Caco-2 (cell line): ENCODE measurements around the gene EFNA1. TPM values are rescaled to one million over a fixed set of nuclear protein-coding genes. Genes with fewer than 3 reads are reported as not detected.

Source experiments
- BruUV-seq: library from RNA; stranded (reverse); fragments of 400-500 nt; replicated peaks from 2 replicates; lab custom pipeline; 2021; lab: Mats Ljungman, UMichigan
- CTCF ChIA-PET: fragments of 300-600 bp; sonication (Branson Sonifier 250); formaldehyde crosslinking; loops from one replicate; lab custom pipeline; 2022; ENCODE audit warnings: antibody characterized with exemption; lab: Charles Lee
- POLR2A ChIA-PET: fragments of 300-600 bp; sonication (Branson Sonifier 250); formaldehyde crosslinking; loops from one replicate; lab custom pipeline; 2022; ENCODE audit warnings: antibody characterized with exemption; lab: Charles Lee
- DNase-seq, 2 experiments: peaks; one replicate each; pipeline versions ENCODE4 v3.0.0 to v3.0.0-alpha.2; 2020 to 2022
- H3K27me3 ChIP-seq: replicated peaks from 2 replicates; pipeline ENCODE4 v1.6.0; 2011; ENCODE audit warnings: low read length; ENCODE audit not compliant: control insufficient read depth, insufficient read depth
- H3K36me3 ChIP-seq: 2 replicates; pipeline ENCODE4 v1.5.1; 2011; ENCODE audit warnings: low read length; ENCODE audit not compliant: control insufficient read depth, insufficient read depth
- H3K4me1 ChIP-seq: fragments of 250-450 bp; sonication (Bioruptor Pico); 2 replicates; pipeline ENCODE4 v1.5.1; 2020; ENCODE audit warnings: mild to moderate bottlenecking
- H3K4me3 ChIP-seq: 2 replicates; pipeline ENCODE4 v1.5.1; 2011; ENCODE audit warnings: low read depth, mild to moderate bottlenecking, control low read depth, low read length
- H3K9me3 ChIP-seq: fragments of 250-450 bp; sonication (Bioruptor Pico); 2 replicates; pipeline ENCODE4 v1.5.1; 2020; ENCODE audit warnings: mild to moderate bottlenecking, moderate library complexity
- H3K27ac Mint-ChIP-seq: one replicate; pipeline ENCODE4 v1.8.0; 2022; ENCODE audit warnings: mixed read lengths; ENCODE audit not compliant: unreplicated experiment
- H3K27me3 Mint-ChIP-seq: one replicate; pipeline ENCODE4 v1.8.0; 2022; ENCODE audit warnings: mixed read lengths; ENCODE audit not compliant: insufficient read depth, unreplicated experiment
- H3K36me3 Mint-ChIP-seq: one replicate; pipeline ENCODE4 v1.8.0; 2022; ENCODE audit warnings: mild to moderate bottlenecking, mixed read lengths; ENCODE audit not compliant: insufficient read depth, unreplicated experiment
- H3K4me1 Mint-ChIP-seq: one replicate; pipeline ENCODE4 v1.8.0; 2022; ENCODE audit warnings: low read depth, mixed read lengths; ENCODE audit not compliant: unreplicated experiment
- H3K4me3 Mint-ChIP-seq: one replicate; pipeline ENCODE4 v1.8.0; 2022; ENCODE audit warnings: mild to moderate bottlenecking, moderate library complexity, mixed read lengths; ENCODE audit not compliant: unreplicated experiment
- H3K9me3 Mint-ChIP-seq: one replicate; pipeline ENCODE4 v1.8.0; 2022; ENCODE audit warnings: mixed read lengths; ENCODE audit not compliant: unreplicated experiment
- intact Hi-C: fragments of 100-400 bp; cut with micrococcal nuclease; formaldehyde crosslinking; loops from one replicate; pipeline ENCODE4 v1.10.0; 2022; ENCODE audit not compliant: unreplicated experiment
- total RNA-seq: library from RNA; stranded (reverse); gene quantifications from 2 replicates; pipeline ENCODE4 v1.2.3, GENCODE V29; 2022
- TF ChIP-seq, protein P1 (sequence below), 2 experiments: fragments of 200-600 bp in 1 of 2; IDR thresholded peaks; 1 replicate in 1 of 2; 2 replicates in 1 of 2; pipeline versions ENCODE4 v1.5.1 to v1.8.0; 2011 to 2022; ENCODE audit warnings: antibody characterized with exemption in 1 of 2, control low read depth in 1 of 2, inconsistent platforms in 1 of 2, low read depth in 1 of 2, low read length in 1 of 2, mild to moderate bottlenecking in 1 of 2, moderate library complexity in 1 of 2; ENCODE audit not compliant: insufficient read depth in 1 of 2, severe bottlenecking in 1 of 2, unreplicated experiment in 1 of 2

EFNA1 gene
- total RNA-seq, 1 experiment from 2014 or later, result 47.9 TPM

DNA sequence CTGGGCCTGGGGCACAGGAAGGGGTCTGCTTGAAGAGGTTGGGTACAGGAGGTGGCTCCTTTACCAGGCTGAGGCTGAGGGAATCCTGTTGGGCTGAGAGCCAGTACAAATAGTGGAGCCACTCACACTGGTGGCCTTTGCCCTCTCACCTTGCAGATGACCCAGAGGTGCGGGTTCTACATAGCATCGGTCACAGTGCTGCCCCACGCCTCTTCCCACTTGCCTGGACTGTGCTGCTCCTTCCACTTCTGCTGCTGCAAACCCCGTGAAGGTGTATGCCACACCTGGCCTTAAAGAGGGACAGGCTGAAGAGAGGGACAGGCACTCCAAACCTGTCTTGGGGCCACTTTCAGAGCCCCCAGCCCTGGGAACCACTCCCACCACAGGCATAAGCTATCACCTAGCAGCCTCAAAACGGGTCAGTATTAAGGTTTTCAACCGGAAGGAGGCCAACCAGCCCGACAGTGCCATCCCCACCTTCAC, 6.2 kb downstream of the EFNA1 start:
- H3K36me3 ChIP-seq, result peaks cover 16% of the 10 kb centered on the region
- H3K4me3 ChIP-seq, result peak overlapping the region; percentile 5; the same call in 1 of the 2 replicates
- no peaks in the 10 kb centered on the region for H3K27me3 ChIP-seq
- Mint-ChIP-seq H3K27ac (peak overlapping the region; percentile 86), H3K27me3 (no peaks in the 10 kb centered on the region), H3K9me3 (no peaks in the 10 kb centered on the region), H3K4me3 (no peak overlapping the region), H3K36me3 (peaks cover 70% of the 10 kb centered on the region), H3K4me1 (peaks cover 26% of the 10 kb centered on the region)
- BruUV-seq, result no TSS peak
- CTCF ChIA-PET, result interaction anchor here (1.2 to 1.6 kb wide), 2 partner anchors 34 to 39 kb away, joined by 3 to 8 read pairs; partner anchors contain the start of gene KRTCAP2
- intact Hi-C loops, result loop anchor here (2.0 kb wide), 2 partner anchors 33 to 39 kb away; no protein-coding TSS in a partner anchor
- TF ChIP-seq, protein P1, sequence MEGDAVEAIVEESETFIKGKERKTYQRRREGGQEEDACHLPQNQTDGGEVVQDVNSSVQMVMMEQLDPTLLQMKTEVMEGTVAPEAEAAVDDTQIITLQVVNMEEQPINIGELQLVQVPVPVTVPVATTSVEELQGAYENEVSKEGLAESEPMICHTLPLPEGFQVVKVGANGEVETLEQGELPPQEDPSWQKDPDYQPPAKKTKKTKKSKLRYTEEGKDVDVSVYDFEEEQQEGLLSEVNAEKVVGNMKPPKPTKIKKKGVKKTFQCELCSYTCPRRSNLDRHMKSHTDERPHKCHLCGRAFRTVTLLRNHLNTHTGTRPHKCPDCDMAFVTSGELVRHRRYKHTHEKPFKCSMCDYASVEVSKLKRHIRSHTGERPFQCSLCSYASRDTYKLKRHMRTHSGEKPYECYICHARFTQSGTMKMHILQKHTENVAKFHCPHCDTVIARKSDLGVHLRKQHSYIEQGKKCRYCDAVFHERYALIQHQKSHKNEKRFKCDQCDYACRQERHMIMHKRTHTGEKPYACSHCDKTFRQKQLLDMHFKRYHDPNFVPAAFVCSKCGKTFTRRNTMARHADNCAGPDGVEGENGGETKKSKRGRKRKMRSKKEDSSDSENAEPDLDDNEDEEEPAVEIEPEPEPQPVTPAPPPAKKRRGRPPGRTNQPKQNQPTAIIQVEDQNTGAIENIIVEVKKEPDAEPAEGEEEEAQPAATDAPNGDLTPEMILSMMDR (IDR thresholded peaks at IDR 0.05; ENCODE audit: insufficient read depth in 1 of 2, low read depth in 1 of 2, low read length in 1 of 2, severe bottlenecking in 1 of 2, unreplicated experiment in 1 of 2), result no peak
- peaks cover 27% of the 10 kb centered on the region for H3K4me1 ChIP-seq
- no peaks in the 10 kb centered on the region for H3K9me3 ChIP-seq
- POLR2A ChIA-PET, result no interaction called here
- DNase-seq, result no peak

DNA sequence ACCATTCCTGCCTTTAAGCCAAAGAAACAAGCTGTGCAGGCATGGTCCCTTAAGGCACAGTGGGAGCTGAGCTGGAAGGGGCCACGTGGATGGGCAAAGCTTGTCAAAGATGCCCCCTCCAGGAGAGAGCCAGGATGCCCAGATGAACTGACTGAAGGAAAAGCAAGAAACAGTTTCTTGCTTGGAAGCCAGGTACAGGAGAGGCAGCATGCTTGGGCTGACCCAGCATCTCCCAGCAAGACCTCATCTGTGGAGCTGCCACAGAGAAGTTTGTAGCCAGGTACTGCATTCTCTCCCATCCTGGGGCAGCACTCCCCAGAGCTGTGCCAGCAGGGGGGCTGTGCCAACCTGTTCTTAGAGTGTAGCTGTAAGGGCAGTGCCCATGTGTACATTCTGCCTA, 6.6 kb downstream of the EFNA1 start:
- Histone ChIP-seq H3K27me3 (no peaks in the 10 kb centered on the region), H3K36me3 (peaks cover 16% of the 10 kb centered on the region), H3K9me3 (no peaks in the 10 kb centered on the region), H3K4me1 (peaks cover 23% of the 10 kb centered on the region), H3K4me3 (peak overlapping the region; percentile 84)
- no peak for DNase-seq
- peak overlapping the region; percentile 81 for H3K4me3 Mint-ChIP-seq
- H3K27me3 Mint-ChIP-seq, result no peaks in the 10 kb centered on the region
- POLR2A ChIA-PET, result interaction anchor here (0.6 kb wide), 1 partner anchor 135 kb away, joined by 3 read pairs; no protein-coding TSS in a partner anchor
- H3K27ac Mint-ChIP-seq, result peak overlapping the region; percentile 86
- H3K4me1 Mint-ChIP-seq, result peaks cover 26% of the 10 kb centered on the region
- CTCF ChIA-PET, result interaction anchor here (1.0 to 1.7 kb wide), 5 partner anchors 8 to 49 kb away, joined by 3 to 17 read pairs (median 7); partner anchors contain the start of gene KRTCAP2
- no TSS peak for BruUV-seq
- TF ChIP-seq, protein P1 (IDR thresholded peaks at IDR 0.05; ENCODE audit: insufficient read depth in 1 of 2, low read depth in 1 of 2, low read length in 1 of 2, severe bottlenecking in 1 of 2, unreplicated experiment in 1 of 2), result no peak
- peaks cover 70% of the 10 kb centered on the region for H3K36me3 Mint-ChIP-seq
- no peaks in the 10 kb centered on the region for H3K9me3 Mint-ChIP-seq
- intact Hi-C loops, result loop anchor here (2.0 kb wide), 2 partner anchors 32 to 40 kb away; no protein-coding TSS in a partner anchor

DNA sequence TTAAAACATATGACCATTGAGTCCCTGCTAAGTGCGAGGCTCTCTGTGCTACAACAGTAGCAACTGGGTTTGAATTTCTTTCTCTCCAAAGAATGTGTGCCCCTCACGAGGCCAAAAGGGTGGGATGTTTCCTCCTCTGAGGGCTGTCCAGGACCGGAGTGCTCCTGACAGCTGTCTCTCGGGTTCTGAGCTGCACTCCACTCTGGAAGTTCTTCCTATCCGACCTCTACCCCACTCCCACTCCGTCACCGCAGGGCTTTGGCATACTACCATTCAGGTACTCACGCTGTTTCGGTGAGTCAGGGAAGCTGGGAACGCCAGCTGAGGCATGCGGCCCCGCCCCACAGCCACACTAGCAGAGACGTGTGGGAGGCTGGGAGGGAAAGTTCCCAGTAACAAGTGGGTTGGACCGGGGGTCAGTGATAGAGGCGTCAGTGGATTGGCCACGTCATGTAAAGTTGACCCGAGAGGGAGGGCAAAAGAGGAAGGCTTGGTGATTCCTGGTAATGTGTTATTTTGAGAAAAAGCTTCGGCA, 7.3 kb downstream of the EFNA1 start:
- Mint-ChIP-seq H3K4me1 (peaks cover 26% of the 10 kb centered on the region), H3K9me3 (no peaks in the 10 kb centered on the region), H3K36me3 (peaks cover 67% of the 10 kb centered on the region), H3K27ac (peak overlapping the region; percentile 86), H3K27me3 (no peaks in the 10 kb centered on the region), H3K4me3 (peak overlapping the region; percentile 81)
- DNase-seq, result peak; percentile 89 to 94
- H3K27me3 ChIP-seq, result no peaks in the 10 kb centered on the region
- H3K9me3 ChIP-seq, result no peaks in the 10 kb centered on the region
- intact Hi-C loops, result loop anchor here (1.0 to 2.0 kb wide), 3 partner anchors 9 to 40 kb away; no protein-coding TSS in a partner anchor
- peak overlapping the region; percentile 84 for H3K4me3 ChIP-seq
- peaks cover 18% of the 10 kb centered on the region for H3K4me1 ChIP-seq
- ChIA-PET POLR2A (interaction anchor here (0.5 to 1.0 kb wide), 4 partner anchors 9 to 135 kb away, joined by 3 to 7 read pairs (median 4); no protein-coding TSS in a partner anchor), CTCF (interaction anchor here (1.0 to 1.7 kb wide), 5 partner anchors 9 to 50 kb away, joined by 3 to 17 read pairs (median 7); partner anchors contain the start of gene KRTCAP2)
- TF ChIP-seq, protein P1 (IDR thresholded peaks at IDR 0.05; ENCODE audit: insufficient read depth in 1 of 2, low read depth in 1 of 2, low read length in 1 of 2, severe bottlenecking in 1 of 2, unreplicated experiment in 1 of 2), result no peak
- TSS peak; percentile 75 for BruUV-seq
- peaks cover 16% of the 10 kb centered on the region for H3K36me3 ChIP-seq
